ENCODE measurements around the gene CNOT4.

The CNOT4 gene, protein sequence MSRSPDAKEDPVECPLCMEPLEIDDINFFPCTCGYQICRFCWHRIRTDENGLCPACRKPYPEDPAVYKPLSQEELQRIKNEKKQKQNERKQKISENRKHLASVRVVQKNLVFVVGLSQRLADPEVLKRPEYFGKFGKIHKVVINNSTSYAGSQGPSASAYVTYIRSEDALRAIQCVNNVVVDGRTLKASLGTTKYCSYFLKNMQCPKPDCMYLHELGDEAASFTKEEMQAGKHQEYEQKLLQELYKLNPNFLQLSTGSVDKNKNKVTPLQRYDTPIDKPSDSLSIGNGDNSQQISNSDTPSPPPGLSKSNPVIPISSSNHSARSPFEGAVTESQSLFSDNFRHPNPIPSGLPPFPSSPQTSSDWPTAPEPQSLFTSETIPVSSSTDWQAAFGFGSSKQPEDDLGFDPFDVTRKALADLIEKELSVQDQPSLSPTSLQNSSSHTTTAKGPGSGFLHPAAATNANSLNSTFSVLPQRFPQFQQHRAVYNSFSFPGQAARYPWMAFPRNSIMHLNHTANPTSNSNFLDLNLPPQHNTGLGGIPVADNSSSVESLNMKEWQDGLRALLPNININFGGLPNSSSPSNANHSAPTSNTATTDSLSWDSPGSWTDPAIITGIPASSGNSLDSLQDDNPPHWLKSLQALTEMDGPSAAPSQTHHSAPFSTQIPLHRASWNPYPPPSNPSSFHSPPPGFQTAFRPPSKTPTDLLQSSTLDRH

GRCh38 chr7:135509839-135510591, at the start of gene CNOT4:
CNOT4 (minus strand) TSS chr7:135510102; CDS start chr7:135438331, 71,771 bp downstream.
- TF ChIP-seq GATA1 (IDR thresholded peaks at IDR 0.05; ENCODE audit: low read depth, low read length) (no peak), POLR2A (IDR thresholded peaks at IDR 0.05; ENCODE audit: low read length) (peak; percentile 71)
- DNase-seq, result peak; percentile 97 to 98

DNA sequence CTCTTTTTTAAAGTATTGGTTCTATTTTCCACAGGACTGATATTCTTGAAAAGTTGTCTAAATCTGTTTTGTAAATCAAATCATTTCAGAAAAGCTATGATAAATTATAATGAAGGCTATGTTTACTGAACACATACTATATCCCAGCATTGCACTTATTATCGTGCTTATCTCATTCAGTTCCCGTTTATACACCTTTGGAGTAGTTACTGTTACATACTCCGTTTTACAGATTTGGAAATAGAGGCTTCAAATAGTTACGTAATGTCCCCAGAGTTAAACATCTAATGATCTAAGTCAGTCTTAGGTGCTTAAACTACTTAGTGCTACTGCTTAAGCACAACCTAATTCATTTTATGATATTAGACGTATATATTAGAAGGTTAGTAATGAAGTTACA, 49.0 kb upstream of the CNOT4 start:
- no peak for TF ChIP-seq POLR2A (IDR thresholded peaks at IDR 0.05; ENCODE audit: low read length)
- TF ChIP-seq GATA1 (IDR thresholded peaks at IDR 0.05; ENCODE audit: low read depth, low read length), result no peak
- no peak for DNase-seq

DNA sequence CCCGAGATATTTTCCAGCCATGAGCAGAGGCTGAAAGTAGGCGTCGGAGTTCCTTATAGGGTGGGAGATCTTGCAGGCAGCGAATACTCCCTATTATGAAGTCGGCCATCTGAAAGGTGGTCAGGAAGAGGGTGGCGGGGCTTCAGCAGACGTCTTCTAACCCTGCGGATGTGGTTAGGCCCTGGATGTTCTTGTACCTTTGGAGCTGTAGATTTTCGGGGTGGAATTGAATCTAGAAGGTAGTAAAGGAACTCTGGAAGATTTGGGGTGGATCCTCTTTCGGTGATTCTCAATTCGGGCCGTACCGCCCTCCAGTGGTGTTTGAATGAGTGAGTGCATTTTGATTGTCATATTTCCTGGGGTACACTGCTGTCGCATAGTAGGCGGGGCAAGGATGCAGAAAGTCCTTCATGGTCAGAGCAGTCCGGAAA, 48.5 kb upstream of the CNOT4 start:
- no peak for TF ChIP-seq GATA1 (IDR thresholded peaks at IDR 0.05; ENCODE audit: low read depth, low read length)
- TF ChIP-seq POLR2A (IDR thresholded peaks at IDR 0.05; ENCODE audit: low read length), result no peak
- peak; percentile 86 to 87 for DNase-seq

DNA sequence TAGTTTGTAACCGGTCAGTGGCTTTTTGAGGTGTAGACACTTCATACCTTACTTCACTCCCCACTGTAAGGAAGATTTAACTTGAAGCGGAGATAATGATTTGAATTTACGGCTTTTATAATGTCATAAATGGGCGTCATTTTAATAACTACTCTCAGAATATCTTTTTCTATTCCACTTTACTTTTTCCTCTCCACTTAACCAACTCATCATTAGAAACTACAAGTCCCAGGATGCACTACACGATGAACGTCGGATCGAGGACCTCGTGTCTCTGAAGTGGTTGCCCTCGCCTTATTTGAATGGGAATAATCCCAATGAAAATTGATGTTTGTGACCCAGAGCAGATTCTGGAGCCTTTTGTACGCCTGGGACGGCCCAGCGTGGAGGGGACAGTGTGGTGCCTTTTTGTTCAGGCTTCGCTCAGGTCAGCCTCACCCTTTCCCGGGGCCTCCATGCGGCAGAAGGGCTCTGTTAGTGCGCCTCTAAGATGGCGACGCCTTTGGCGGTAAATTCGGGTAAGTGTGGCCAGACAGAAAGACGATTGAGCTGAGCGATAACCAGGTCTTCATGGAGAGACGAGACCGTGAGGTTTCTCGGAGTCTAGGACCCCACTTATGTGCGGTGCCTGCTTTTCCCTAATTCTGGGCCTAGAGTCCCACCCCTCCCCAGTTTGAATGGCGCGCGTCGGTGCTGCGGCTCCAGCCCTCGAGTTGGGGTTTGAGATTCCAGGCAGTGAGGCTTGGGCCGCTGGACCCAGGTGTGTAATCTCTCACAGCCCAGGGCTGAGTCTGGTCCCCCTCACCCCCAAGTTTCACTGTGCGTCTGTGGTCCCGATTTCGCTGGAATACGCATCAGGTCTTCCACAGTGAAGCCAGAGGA, 47.8 kb upstream of the CNOT4 start, which contains the start of gene NUP205:
TSS of gene NUP205 (plus strand) at position 463 of the 882 bp plus-strand sequence. CDS start at position 491, 28 bp downstream.
- DNase-seq, result peak; percentile 89 to 91
- TF ChIP-seq GATA1 (IDR thresholded peaks at IDR 0.05; ENCODE audit: low read depth, low read length) (no peak), POLR2A (IDR thresholded peaks at IDR 0.05; ENCODE audit: low read length) (peak; percentile 93)

GRCh38 chr7:135553346-135553745, 43.4 kb upstream of the CNOT4 start:
- DNase-seq, result no peak
- TF ChIP-seq POLR2A (IDR thresholded peaks at IDR 0.05; ENCODE audit: low read length) (no peak), GATA1 (IDR thresholded peaks at IDR 0.05; ENCODE audit: low read depth, low read length) (no peak)

GRCh38 chr7:135552148-135552547, 42.2 kb upstream of the CNOT4 start:
- DNase-seq, result no peak
- TF ChIP-seq POLR2A (IDR thresholded peaks at IDR 0.05; ENCODE audit: low read length) (no peak), GATA1 (IDR thresholded peaks at IDR 0.05; ENCODE audit: low read depth, low read length) (no peak)

DNA sequence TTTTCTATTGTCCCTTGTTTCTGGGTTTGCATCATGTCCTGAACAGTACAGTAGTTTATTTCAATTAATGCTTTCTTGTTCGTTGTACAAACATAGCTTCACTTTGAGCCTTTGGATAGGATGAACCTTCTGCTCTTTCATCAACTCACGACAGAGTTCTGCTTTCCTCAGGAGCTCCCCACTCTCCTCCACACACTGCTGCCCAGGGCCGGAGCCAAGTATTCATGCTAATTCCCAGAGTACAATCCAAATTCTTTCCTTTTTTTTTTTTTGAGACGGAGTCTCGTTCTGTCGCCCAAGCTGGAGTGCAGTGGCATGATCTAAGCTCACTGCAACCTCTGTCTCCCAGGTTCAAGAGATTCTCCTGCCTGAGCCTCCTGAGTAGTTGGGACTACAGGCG, 40.3 kb upstream of the CNOT4 start:
- TF ChIP-seq POLR2A (IDR thresholded peaks at IDR 0.05; ENCODE audit: low read length) (no peak), GATA1 (IDR thresholded peaks at IDR 0.05; ENCODE audit: low read depth, low read length) (no peak)
- DNase-seq, result no peak

- no peak for DNase-seq
- TF ChIP-seq POLR2A (IDR thresholded peaks at IDR 0.05; ENCODE audit: low read length), result no peak
- TF ChIP-seq GATA1 (IDR thresholded peaks at IDR 0.05; ENCODE audit: low read depth, low read length), result no peak
Measured at GRCh38 chr7:135541029-135541428, 31.1 kb upstream of the CNOT4 start.

GRCh38 chr7:135539629-135540028, 29.7 kb upstream of the CNOT4 start:
- TF ChIP-seq GATA1 (IDR thresholded peaks at IDR 0.05; ENCODE audit: low read depth, low read length) (no peak), POLR2A (IDR thresholded peaks at IDR 0.05; ENCODE audit: low read length) (no peak)
- DNase-seq, result no peak

- no peak for DNase-seq
- TF ChIP-seq GATA1 (IDR thresholded peaks at IDR 0.05; ENCODE audit: low read depth, low read length) (no peak), POLR2A (IDR thresholded peaks at IDR 0.05; ENCODE audit: low read length) (no peak)
Measured at GRCh38 chr7:135538376-135538775, 28.5 kb upstream of the CNOT4 start.

GRCh38 chr7:135537905-135538304, 28.0 kb upstream of the CNOT4 start:
- DNase-seq, result no peak
- no peak for TF ChIP-seq GATA1 (IDR thresholded peaks at IDR 0.05; ENCODE audit: low read depth, low read length)
- TF ChIP-seq POLR2A (IDR thresholded peaks at IDR 0.05; ENCODE audit: low read length), result no peak

- TF ChIP-seq POLR2A (IDR thresholded peaks at IDR 0.05; ENCODE audit: low read length) (no peak), GATA1 (IDR thresholded peaks at IDR 0.05; ENCODE audit: low read depth, low read length) (no peak)
- no peak for DNase-seq
Measured at GRCh38 chr7:135537453-135537852, 27.6 kb upstream of the CNOT4 start.

GRCh38 chr7:135536150-135536549, 26.2 kb upstream of the CNOT4 start:
- DNase-seq, result no peak
- TF ChIP-seq GATA1 (IDR thresholded peaks at IDR 0.05; ENCODE audit: low read depth, low read length) (no peak), POLR2A (IDR thresholded peaks at IDR 0.05; ENCODE audit: low read length) (no peak)

All from erythroblast (primary cell).